HCT116 (cell line): Measurements from ENCODE around the gene TMEM119. TPM values are rescaled to one million over a fixed set of nuclear protein-coding genes. Genes with fewer than 3 reads are reported as not detected.
A peak's percentile ranks its signal among the peaks of the same experiment; 100 is the strongest.

ENCODE experiments used
- ATAC-seq: fragments of 200-7000 bp; cut with Tn5 transposase; 2 replicates; pipeline ENCODE4 v1.9.1; 2020; ENCODE audit warnings: mild to moderate bottlenecking, moderate library complexity
- BruUV-seq: library from RNA; stranded (reverse); fragments of 400-500 nt; replicated peaks from 2 replicates; lab custom pipeline; 2021; lab: Mats Ljungman, UMichigan
- CTCF ChIA-PET: fragments of 300-600 bp; sonication (Branson Sonifier 250); formaldehyde crosslinking; loops from one replicate; lab custom pipeline; 2021; ENCODE audit warnings: antibody characterized with exemption; lab: Charles Lee
- POLR2A ChIA-PET: fragments of 300-600, 350-600 bp; sonication (Branson Sonifier 250); formaldehyde crosslinking; loops from one replicate; lab custom pipeline; 2021; ENCODE audit warnings: antibody characterized with exemption; lab: Charles Lee
- RAD21 ChIA-PET, 2 experiments: fragments of 300-600 bp; sonication (Branson Sonifier 250); formaldehyde crosslinking; loops; one replicate each; lab custom pipeline; 2023; ENCODE audit warnings: low total read pairs in 2 of 2; ENCODE audit not compliant: uncharacterized antibody in 2 of 2, unreplicated experiment in 2 of 2, low non-redundant PET in 1 of 2; lab: Charles Lee
- DNase-seq: peaks from one replicate; pipeline ENCODE4 v3.0.0-alpha.2; 2010; ENCODE audit warnings: low read depth, low spot score
- H2AFZ ChIP-seq: fragments of 200-600 bp; shearing (Covaris generic), sonication (generic); 2 replicates; pipeline ENCODE4 v1.6.1; 2017; ENCODE audit warnings: low read depth, mixed run types, mixed read lengths, antibody characterized with exemption, low read length; ENCODE audit not compliant: poor library complexity, severe bottlenecking
- H3K27ac ChIP-seq: 2 replicates; pipeline ENCODE4 v1.5.1; 2012; ENCODE audit warnings: low read depth, low read length
- H3K27me3 ChIP-seq: fragments of 200-600 bp; sonication (generic); 2 replicates; pipeline ENCODE4 v1.6.1; 2016; ENCODE audit warnings: mixed run types, low read length, mixed read lengths; ENCODE audit not compliant: insufficient read depth
- H3K36me3 ChIP-seq, 2 experiments: fragments of 200-500 bp in 1 of 2; fragments of 200-600 bp in 1 of 2; sonication (Bioruptor generic) in 1 of 2; sonication (generic) in 1 of 2; 2 replicates each; pipeline versions ENCODE4 v1.5.1 to v1.6.1; 2014 to 2016; ENCODE audit warnings: low read length in 2 of 2, inconsistent platforms in 1 of 2, mixed read lengths in 1 of 2, mixed run types in 1 of 2; ENCODE audit not compliant: insufficient read depth in 2 of 2, control insufficient read depth in 1 of 2
- H3K4me1 ChIP-seq, 2 experiments: fragments of 200-600 bp in 1 of 2; sonication (generic) in 1 of 2; 2 replicates each; pipeline versions ENCODE4 v1.5.1 to v1.6.1; 2012 to 2017; ENCODE audit warnings: low read length in 2 of 2, inconsistent platforms in 1 of 2, mild to moderate bottlenecking in 1 of 2, mixed read lengths in 1 of 2, mixed run types in 1 of 2, moderate library complexity in 1 of 2; ENCODE audit not compliant: insufficient read depth in 2 of 2, control insufficient read depth in 1 of 2
- H3K4me2 ChIP-seq: fragments of 200-600 bp; sonication (generic); 2 replicates; pipeline ENCODE4 v1.6.1; 2017; ENCODE audit warnings: mixed run types, low read length, mixed read lengths
- H3K4me3 ChIP-seq, 2 experiments: fragments of 200-600 bp in 1 of 2; sonication (generic) in 1 of 2; replicated peaks in 1 of 2; 2 replicates each; pipeline ENCODE4 v1.5.1; 2011 to 2016; ENCODE audit warnings: low read length in 2 of 2, control low read depth in 1 of 2, low read depth in 1 of 2, mild to moderate bottlenecking in 1 of 2, mixed read lengths in 1 of 2, mixed run types in 1 of 2
- H3K79me2 ChIP-seq: fragments of 200-600 bp; sonication (generic); 2 replicates; pipeline ENCODE4 v1.6.1; 2017; ENCODE audit warnings: mild to moderate bottlenecking, mixed run types, low read length, moderate library complexity, mixed read lengths; ENCODE audit not compliant: insufficient read depth
- H3K9ac ChIP-seq: fragments of 200-600 bp; sonication (generic); 2 replicates; pipeline ENCODE4 v1.6.1; 2016; ENCODE audit warnings: low read length, mixed read lengths
- H3K9me2 ChIP-seq: fragments of 200-600 bp; sonication (generic), shearing (Covaris generic); 2 replicates; pipeline ENCODE4 v1.6.1; 2017; ENCODE audit warnings: mixed run types, mild to moderate bottlenecking, moderate library complexity; ENCODE audit not compliant: insufficient read depth
- H3K9me3 ChIP-seq, 2 experiments: fragments of 200-500 bp in 1 of 2; fragments of 200-600 bp in 1 of 2; sonication (Bioruptor generic) in 1 of 2; sonication (generic) in 1 of 2; 2 replicates each; pipeline ENCODE4 v1.6.1; 2014 to 2017; ENCODE audit warnings: low read length in 2 of 2, mixed read lengths in 2 of 2, inconsistent platforms in 1 of 2, low read depth in 1 of 2, mild to moderate bottlenecking in 1 of 2, mixed run types in 1 of 2, moderate library complexity in 1 of 2; ENCODE audit not compliant: control insufficient read depth in 1 of 2, insufficient read depth in 1 of 2
- H4K20me1 ChIP-seq: fragments of 200-600 bp; sonication (generic), shearing (Covaris generic); 2 replicates; pipeline ENCODE4 v1.6.1; 2017; ENCODE audit warnings: mixed run types, mild to moderate bottlenecking, moderate library complexity; ENCODE audit not compliant: insufficient read depth
- CEBPB ChIP-seq: IDR thresholded peaks from 2 replicates; pipeline ENCODE4 v1.6.1; 2012; ENCODE audit warnings: low read depth
- EGR1 ChIP-seq: IDR thresholded peaks from 2 replicates; pipeline ENCODE4 v1.6.1; 2012; ENCODE audit warnings: low read depth
- FOSL1 ChIP-seq: IDR thresholded peaks from 2 replicates; pipeline ENCODE4 v1.6.1; 2012; ENCODE audit warnings: low read depth
- JUND ChIP-seq: IDR thresholded peaks from 2 replicates; pipeline ENCODE4 v1.6.1; 2012
- POLR2A ChIP-seq: IDR thresholded peaks from 2 replicates; pipeline ENCODE4 v1.7.0; 2011; ENCODE audit warnings: borderline replicate concordance; ENCODE audit not compliant: insufficient read depth, insufficient read length; ENCODE audit errors: extremely low read depth
- RAD21 ChIP-seq: IDR thresholded peaks from 2 replicates; pipeline ENCODE4 v1.6.1; 2012; ENCODE audit warnings: low read depth, mild to moderate bottlenecking
- SP1 ChIP-seq: IDR thresholded peaks from 2 replicates; pipeline ENCODE4 v1.6.1; 2012; ENCODE audit warnings: low read depth
- intact Hi-C: fragments of 100-400 bp; cut with micrococcal nuclease; formaldehyde crosslinking; loops from 2 replicates; pipeline ENCODE4 v1.10.0; 2022
- total RNA-seq: library from RNA; stranded (reverse); gene quantifications from one replicate; pipeline ENCODE4 v1.2.1, GENCODE V29; 2021; ENCODE audit not compliant: unreplicated experiment
- TF ChIP-seq, protein P1 (sequence below), 3 experiments: fragments of 200-600 bp in 1 of 3; sonication (generic) in 1 of 3; IDR thresholded peaks in 2 of 3; conservative IDR thresholded peaks in 1 of 3; 2 replicates each; pipeline ENCODE4 v1.5.1; 2012 to 2017; ENCODE audit warnings: low read depth in 2 of 3, low read length in 2 of 3, antibody characterized with exemption in 1 of 3, borderline replicate concordance in 1 of 3, control low read depth in 1 of 3, mild to moderate bottlenecking in 1 of 3, mixed read lengths in 1 of 3, mixed run types in 1 of 3, moderate library complexity in 1 of 3; ENCODE audit not compliant: insufficient read depth in 1 of 3
- TF ChIP-seq, protein P2 (sequence below): IDR thresholded peaks from 2 replicates; pipeline ENCODE4 v1.6.1; 2012

The TMEM119 gene
- total RNA-seq, 1 experiment from 2014 or later, result not detected

DNA sequence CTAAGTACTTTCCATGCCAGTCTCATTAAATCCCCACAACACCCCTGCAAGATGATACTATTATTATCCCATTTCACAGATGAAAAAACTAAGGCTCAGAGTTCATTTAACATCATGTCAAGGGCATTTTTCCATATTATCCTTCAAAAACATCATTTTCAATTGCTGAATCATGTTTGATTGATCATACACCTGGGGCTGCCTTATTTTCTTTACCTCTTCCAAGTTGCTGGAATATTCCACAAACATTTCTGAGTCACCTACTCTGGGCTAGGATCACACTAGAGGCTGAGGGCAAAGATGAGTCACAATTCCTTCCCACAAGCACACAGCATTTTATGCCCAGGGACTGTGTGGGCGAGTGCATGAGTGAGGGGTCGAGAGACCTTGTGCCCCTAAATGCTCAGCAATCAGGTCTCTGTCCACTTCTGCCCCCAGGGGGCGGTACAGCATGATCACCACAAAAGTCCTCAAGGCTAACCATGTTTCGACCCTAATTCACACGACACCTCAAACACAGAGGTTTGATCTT, 14.1 kb upstream of the TMEM119 start:
- Histone ChIP-seq H3K9ac (no peak overlapping the region), H4K20me1 (no peaks in the 10 kb centered on the region), H3K27ac (no peak overlapping the region), H3K27me3 (no peaks in the 10 kb centered on the region), H3K4me2 (peak overlapping the region; percentile 69), H3K79me2 (no peaks in the 10 kb centered on the region), H3K36me3 (no peaks in the 10 kb centered on the region), H3K4me1 (peaks cover 15 to 22% of the 10 kb centered on the region in 2 experiments), H3K9me2 (no peaks in the 10 kb centered on the region), H3K9me3 (peaks cover 0 to 6% of the 10 kb centered on the region in 2 experiments; a peak in 1 of 4 replicates), H2AFZ (peak overlapping the region; percentile 89), H3K4me3 (peak overlapping the region in 1 of 2 experiments; percentile 16; a peak in 1 of 4 replicates)
- intact Hi-C loops, result loop anchor here (10.0 kb wide), 2 partner anchors 277 to 697 kb away; partner anchors contain the start of gene CMKLR1
- DNase-seq (peak; percentile 72), ATAC-seq (peak; percentile 69)
- no peak for TF ChIP-seq CEBPB
- TF ChIP-seq RAD21, result peak; percentile 46
- TF ChIP-seq SP1, result peak; percentile 79
- TF ChIP-seq FOSL1, result peak; percentile 83
- TF ChIP-seq, protein P1, sequence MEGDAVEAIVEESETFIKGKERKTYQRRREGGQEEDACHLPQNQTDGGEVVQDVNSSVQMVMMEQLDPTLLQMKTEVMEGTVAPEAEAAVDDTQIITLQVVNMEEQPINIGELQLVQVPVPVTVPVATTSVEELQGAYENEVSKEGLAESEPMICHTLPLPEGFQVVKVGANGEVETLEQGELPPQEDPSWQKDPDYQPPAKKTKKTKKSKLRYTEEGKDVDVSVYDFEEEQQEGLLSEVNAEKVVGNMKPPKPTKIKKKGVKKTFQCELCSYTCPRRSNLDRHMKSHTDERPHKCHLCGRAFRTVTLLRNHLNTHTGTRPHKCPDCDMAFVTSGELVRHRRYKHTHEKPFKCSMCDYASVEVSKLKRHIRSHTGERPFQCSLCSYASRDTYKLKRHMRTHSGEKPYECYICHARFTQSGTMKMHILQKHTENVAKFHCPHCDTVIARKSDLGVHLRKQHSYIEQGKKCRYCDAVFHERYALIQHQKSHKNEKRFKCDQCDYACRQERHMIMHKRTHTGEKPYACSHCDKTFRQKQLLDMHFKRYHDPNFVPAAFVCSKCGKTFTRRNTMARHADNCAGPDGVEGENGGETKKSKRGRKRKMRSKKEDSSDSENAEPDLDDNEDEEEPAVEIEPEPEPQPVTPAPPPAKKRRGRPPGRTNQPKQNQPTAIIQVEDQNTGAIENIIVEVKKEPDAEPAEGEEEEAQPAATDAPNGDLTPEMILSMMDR (IDR thresholded peaks at IDR 0.05 in 2 of 3, conservative IDR thresholded peaks at IDR 0.05 in 1 of 3; ENCODE audit: borderline replicate concordance in 1 of 3, insufficient read depth in 1 of 3, low read depth in 2 of 3, low read length in 2 of 3), result peak; percentile 14 to 70 (median 62); a peak in 5 of 6 replicates
- no peak for TF ChIP-seq POLR2A
- peak; percentile 87 for TF ChIP-seq JUND
- TF ChIP-seq, protein P2, sequence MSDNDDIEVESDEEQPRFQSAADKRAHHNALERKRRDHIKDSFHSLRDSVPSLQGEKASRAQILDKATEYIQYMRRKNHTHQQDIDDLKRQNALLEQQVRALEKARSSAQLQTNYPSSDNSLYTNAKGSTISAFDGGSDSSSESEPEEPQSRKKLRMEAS, result 0 out of 2 replicates have a peak, but pooled peaks have one; percentile 16
- TF ChIP-seq EGR1, result peak; percentile 89
- BruUV-seq, result no TSS peak
- RAD21 ChIA-PET, result no interaction called here
- POLR2A ChIA-PET, result no interaction called here
- CTCF ChIA-PET, result no interaction called here
